Measurements from ENCODE around the gene IFNK.

The IFNK gene

DNA sequence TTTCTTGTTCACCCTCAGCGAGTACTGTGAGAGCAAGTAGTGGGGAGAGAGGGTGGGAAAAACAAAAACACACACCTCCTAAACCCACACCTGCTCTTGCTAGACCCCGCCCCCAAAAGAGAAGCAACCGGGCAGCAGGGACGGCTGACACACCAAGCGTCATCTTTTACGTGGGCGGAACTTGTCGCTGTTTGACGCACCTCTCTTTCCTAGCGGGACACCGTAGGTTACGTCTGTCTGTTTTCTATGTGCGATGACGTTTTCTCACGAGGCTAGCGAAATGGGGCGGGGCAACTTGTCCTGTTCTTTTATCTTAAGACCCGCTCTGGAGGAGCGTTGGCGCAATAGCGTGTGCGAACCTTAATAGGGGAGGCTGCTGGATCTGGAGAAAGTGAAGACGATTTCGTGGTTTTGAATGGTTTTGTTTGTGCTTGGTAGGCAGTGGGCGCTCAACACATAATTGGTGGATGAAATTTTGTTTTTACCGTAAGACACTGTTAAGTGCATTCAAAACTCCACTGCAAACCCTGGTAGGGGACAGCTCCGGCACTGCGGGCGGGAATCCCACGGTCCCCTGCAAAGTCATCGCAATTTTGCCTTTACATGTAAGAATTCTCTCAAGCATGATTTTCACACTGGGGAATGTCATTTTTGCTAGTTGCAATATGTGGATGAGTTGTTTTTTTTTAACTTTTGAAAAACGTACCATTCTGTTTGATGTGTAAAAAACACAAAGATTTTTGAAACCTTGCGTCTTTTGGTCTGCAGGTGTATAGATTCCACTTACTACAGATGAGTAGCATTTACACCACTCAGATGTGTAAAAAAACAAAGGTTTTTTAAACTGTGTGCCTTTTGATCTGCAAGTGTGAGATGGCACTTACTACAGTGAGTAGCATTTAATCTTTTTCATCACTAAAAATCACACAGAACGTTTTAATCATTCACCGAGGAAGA is 49.8 kb downstream of the IFNK start:
- peak; percentile 98 for DNase-seq

Measured in SHP77 treated with DMSO at 0.1 percent for 48 hours (cell line).